Thyroid gland (tissue), 4 donors: Measurements from ENCODE around the gene COBLL1. TPM values are rescaled to one million over a fixed set of nuclear protein-coding genes. Genes with fewer than 3 reads are reported as not detected.
A peak's percentile ranks its signal among the peaks of the same experiment; 100 is the strongest.

Experiments used
- DNase-seq, 2 donors: peaks; one replicate each; pipeline ENCODE4 v3.0.0-alpha.2; 2019
- H3K27ac ChIP-seq, 3 donors: fragments of 200-600 bp; sonication (generic); 1 replicate in 2 of 3; 2 replicates in 1 of 3; pipeline ENCODE4 v1.5.1; 2016 to 2019; ENCODE audit warnings: mild to moderate bottlenecking in 1 of 3, moderate library complexity in 1 of 3
- H3K27me3 ChIP-seq: fragments of 200-600 bp; sonication (generic); one replicate; pipeline ENCODE4 v1.5.1; 2019
- H3K36me3 ChIP-seq, 2 donors: fragments of 200-600 bp; sonication (generic); one replicate each; pipeline ENCODE4 v1.5.1; 2016 to 2019
- H3K4me1 ChIP-seq, 2 donors: fragments of 200-600 bp; sonication (generic); one replicate each; pipeline ENCODE4 v1.5.1; 2017 to 2019
- H3K4me3 ChIP-seq, 3 donors: fragments of 200-600 bp; sonication (generic); replicated peaks in 1 of 3; 1 replicate in 2 of 3; 2 replicates in 1 of 3; pipeline ENCODE4 v1.5.1; 2016; ENCODE audit warnings: mild to moderate bottlenecking in 1 of 3
- H3K9me3 ChIP-seq: fragments of 200-600 bp; sonication (generic); one replicate; pipeline ENCODE4 v1.5.1; 2017
- CTCF ChIP-seq, 6 experiments: fragments of 200-600 bp in 3 of 6; fragments of 450-650 bp in 3 of 6; sonication (generic) in 3 of 6; IDR thresholded peaks; one replicate each; pipeline ENCODE4 v1.5.1; 2016 to 2019; ENCODE audit warnings: antibody characterized with exemption in 6 of 6, mild to moderate bottlenecking in 2 of 6, inconsistent platforms in 1 of 6, moderate library complexity in 1 of 6
- POLR2A ChIP-seq, 2 donors: fragments of 450-650 bp; IDR thresholded peaks; one replicate each; pipeline ENCODE4 v1.6.1; 2017; ENCODE audit warnings: antibody characterized with exemption in 2 of 2, mild to moderate bottlenecking in 2 of 2, moderate library complexity in 1 of 2
- WGBS, 2 donors: methylation state at CpG; one replicate each; pipeline ENCODE4 v1.1.5; 2017; 5-methylcytosine and 5-hydroxymethylcytosine counted together
- intact Hi-C: fragments of 100-400 bp; cut with DNase I; formaldehyde crosslinking; loops from one replicate; pipeline ENCODE4 v1.15.1; 2023
- total RNA-seq, 4 donors: library from RNA; depleted of rRNA; stranded (reverse); fragments of >200 nt; gene quantifications; one replicate each; pipeline ENCODE4 v1.2.3, GENCODE V29; 2016

The COBLL1 gene
- total RNA-seq, 4 donors from 2014 or later: 41.8 to 90.8 (median 76.9) TPM

- TF ChIP-seq POLR2A (IDR thresholded peaks at IDR 0.05) (no peak), CTCF (IDR thresholded peaks at IDR 0.05) (no peak)
- WGBS, 2 donors: 75 to 84% methylated on average over 4 of the region's 4 CpGs
- no peaks in the 10 kb centered on the region for H3K9me3 ChIP-seq
- H3K36me3 ChIP-seq: no peaks in the 10 kb centered on the region
- H3K27me3 ChIP-seq: no peaks in the 10 kb centered on the region
- intact Hi-C loops: no loop called here
- no peak for DNase-seq
- H3K27ac ChIP-seq: no peak overlapping the region
- no peak overlapping the region for H3K4me3 ChIP-seq
- peaks cover 0 to under 1% of the 10 kb centered on the region in 2 donors for H3K4me1 ChIP-seq
These were observed 9.7 kb downstream of the COBLL1 start for GRCh38 chr2:164831887-164832286.

DNA sequence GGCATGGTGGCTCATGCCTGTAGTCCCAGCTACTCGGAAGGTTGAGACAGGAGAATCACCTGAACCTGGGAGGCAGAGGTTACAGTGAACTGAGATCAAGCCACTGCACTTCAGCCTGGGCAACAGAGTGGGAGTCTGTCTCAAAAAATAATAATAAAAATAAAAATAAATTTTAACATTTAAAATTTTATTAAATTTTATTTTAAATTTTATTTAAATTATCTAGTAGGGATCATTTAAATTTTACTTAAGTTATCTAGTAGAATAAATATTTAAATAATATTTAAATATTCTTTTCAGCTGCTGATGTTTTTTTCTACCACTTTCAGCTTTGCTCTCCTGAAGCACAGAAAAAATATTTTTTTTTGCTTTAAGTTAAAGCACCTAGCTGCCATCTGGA lies 10.4 kb downstream of the COBLL1 start:
- Histone ChIP-seq H3K9me3 (no peaks in the 10 kb centered on the region), H3K4me3 (no peak overlapping the region), H3K36me3 (no peaks in the 10 kb centered on the region), H3K27me3 (no peaks in the 10 kb centered on the region), H3K4me1 (peaks cover 0 to 6% of the 10 kb centered on the region in 2 donors), H3K27ac (no peak overlapping the region)
- no peak for DNase-seq
- 97 to 100% methylated on average over 1 of the region's 1 CpG for WGBS, 2 donors
- no peak for TF ChIP-seq CTCF (IDR thresholded peaks at IDR 0.05)
- no peak for TF ChIP-seq POLR2A (IDR thresholded peaks at IDR 0.05)
- intact Hi-C loops: no loop called here

- Histone ChIP-seq H3K27me3 (no peaks in the 10 kb centered on the region), H3K36me3 (no peaks in the 10 kb centered on the region), H3K9me3 (no peaks in the 10 kb centered on the region), H3K4me1 (peaks cover 0 to 6% of the 10 kb centered on the region in 2 donors), H3K4me3 (no peak overlapping the region), H3K27ac (peak overlapping the region in 1 of 3 donors; percentile 44)
- intact Hi-C loops: no loop called here
- TF ChIP-seq POLR2A (IDR thresholded peaks at IDR 0.05) (no peak), CTCF (IDR thresholded peaks at IDR 0.05) (no peak)
- 65 to 72% methylated on average over 8 of the region's 8 CpGs for WGBS, 2 donors
- DNase-seq: peak; percentile 71 to 78
These were observed 15.1 kb downstream of the COBLL1 start for GRCh38 chr2:164826293-164827243.

- Histone ChIP-seq H3K4me3 (no peak overlapping the region), H3K36me3 (no peaks in the 10 kb centered on the region), H3K9me3 (no peaks in the 10 kb centered on the region), H3K27ac (no peak overlapping the region), H3K4me1 (peaks cover 0 to 6% of the 10 kb centered on the region in 2 donors), H3K27me3 (no peaks in the 10 kb centered on the region)
- DNase-seq: no peak
- no peak for TF ChIP-seq CTCF (IDR thresholded peaks at IDR 0.05)
- TF ChIP-seq POLR2A (IDR thresholded peaks at IDR 0.05): no peak
- intact Hi-C loops: no loop called here
These were observed 16.8 kb downstream of the COBLL1 start for GRCh38 chr2:164824872-164825271.

DNA sequence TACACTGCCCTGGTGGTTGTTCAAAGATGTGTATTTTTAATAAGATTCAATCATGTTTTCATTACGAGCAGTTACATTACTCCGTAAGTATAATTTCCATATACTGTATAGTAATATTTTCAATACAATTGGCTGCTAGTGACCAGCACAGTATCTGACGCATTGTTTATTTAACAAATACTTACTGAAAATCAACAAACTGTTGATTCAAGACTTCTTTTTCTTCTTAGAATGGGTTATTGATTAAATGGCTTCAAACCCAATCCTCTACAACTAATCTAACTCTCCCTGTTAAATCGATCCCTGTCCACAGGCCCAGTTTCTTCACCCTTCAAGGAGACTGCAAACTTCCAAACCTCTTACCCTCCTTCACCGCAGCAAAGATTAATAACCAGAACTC lies 18.5 kb downstream of the COBLL1 start:
- 93 to 95% methylated on average over 5 of the region's 5 CpGs for WGBS, 2 donors
- intact Hi-C loops: no loop called here
- peaks cover 0 to 6% of the 10 kb centered on the region in 2 donors for H3K4me1 ChIP-seq

More for the DNA sequence above, 18.5 kb downstream of the COBLL1 start:
- no peaks in the 10 kb centered on the region for H3K36me3 ChIP-seq
- H3K9me3 ChIP-seq: no peaks in the 10 kb centered on the region
- H3K4me3 ChIP-seq: no peak overlapping the region
- TF ChIP-seq POLR2A (IDR thresholded peaks at IDR 0.05): no peak
- TF ChIP-seq CTCF (IDR thresholded peaks at IDR 0.05): no peak
- H3K27me3 ChIP-seq: no peaks in the 10 kb centered on the region
- H3K27ac ChIP-seq: no peak overlapping the region
- no peak for DNase-seq
